Ishikawa (cell line): ENCODE results near the gene CACNG4.

Experiments
- CEBPB ChIP-seq: IDR thresholded peaks from 2 replicates; pipeline ENCODE4 v1.6.1; 2012
- CREB1 ChIP-seq: IDR thresholded peaks from 2 replicates; pipeline ENCODE4 v1.6.1; 2012; ENCODE audit warnings: low read depth
- EGR1 ChIP-seq: IDR thresholded peaks from 2 replicates; pipeline ENCODE4 v1.6.1; 2012
- EP300 ChIP-seq: IDR thresholded peaks from 2 replicates; pipeline ENCODE4 v1.6.1; 2012; ENCODE audit warnings: borderline replicate concordance
- FOXM1 ChIP-seq: IDR thresholded peaks from 2 replicates; pipeline ENCODE4 v1.6.1; 2012; ENCODE audit warnings: low read depth, borderline replicate concordance
- NFIC ChIP-seq: IDR thresholded peaks from 2 replicates; pipeline ENCODE4 v1.6.1; 2012
- RAD21 ChIP-seq: IDR thresholded peaks from 2 replicates; pipeline ENCODE4 v1.6.1; 2012; ENCODE audit warnings: low read depth
- TAF1 ChIP-seq: IDR thresholded peaks from 2 replicates; pipeline ENCODE4 v1.6.1; 2012; ENCODE audit warnings: low read depth, mild to moderate bottlenecking
- TCF12 ChIP-seq: IDR thresholded peaks from 2 replicates; pipeline ENCODE4 v1.6.1; 2012; ENCODE audit warnings: low read depth
- TEAD4 ChIP-seq: IDR thresholded peaks from 2 replicates; pipeline ENCODE4 v1.6.1; 2012
- YY1 ChIP-seq: IDR thresholded peaks from 2 replicates; pipeline ENCODE4 v1.6.1; 2012; ENCODE audit warnings: low read depth
- ZBTB7A ChIP-seq: IDR thresholded peaks from 2 replicates; pipeline ENCODE4 v1.6.1; 2012; ENCODE audit warnings: low read depth
- TF ChIP-seq, protein P1 (sequence below): IDR thresholded peaks from 2 replicates; pipeline ENCODE4 v1.6.1; 2012
- TF ChIP-seq, protein P2 (sequence below): IDR thresholded peaks from 2 replicates; pipeline ENCODE4 v1.6.1; 2012; ENCODE audit warnings: low read depth, mild to moderate bottlenecking
- TF ChIP-seq, protein P3 (sequence below): IDR thresholded peaks from 2 replicates; pipeline ENCODE4 v1.6.1; 2012

The CACNG4 gene

DNA sequence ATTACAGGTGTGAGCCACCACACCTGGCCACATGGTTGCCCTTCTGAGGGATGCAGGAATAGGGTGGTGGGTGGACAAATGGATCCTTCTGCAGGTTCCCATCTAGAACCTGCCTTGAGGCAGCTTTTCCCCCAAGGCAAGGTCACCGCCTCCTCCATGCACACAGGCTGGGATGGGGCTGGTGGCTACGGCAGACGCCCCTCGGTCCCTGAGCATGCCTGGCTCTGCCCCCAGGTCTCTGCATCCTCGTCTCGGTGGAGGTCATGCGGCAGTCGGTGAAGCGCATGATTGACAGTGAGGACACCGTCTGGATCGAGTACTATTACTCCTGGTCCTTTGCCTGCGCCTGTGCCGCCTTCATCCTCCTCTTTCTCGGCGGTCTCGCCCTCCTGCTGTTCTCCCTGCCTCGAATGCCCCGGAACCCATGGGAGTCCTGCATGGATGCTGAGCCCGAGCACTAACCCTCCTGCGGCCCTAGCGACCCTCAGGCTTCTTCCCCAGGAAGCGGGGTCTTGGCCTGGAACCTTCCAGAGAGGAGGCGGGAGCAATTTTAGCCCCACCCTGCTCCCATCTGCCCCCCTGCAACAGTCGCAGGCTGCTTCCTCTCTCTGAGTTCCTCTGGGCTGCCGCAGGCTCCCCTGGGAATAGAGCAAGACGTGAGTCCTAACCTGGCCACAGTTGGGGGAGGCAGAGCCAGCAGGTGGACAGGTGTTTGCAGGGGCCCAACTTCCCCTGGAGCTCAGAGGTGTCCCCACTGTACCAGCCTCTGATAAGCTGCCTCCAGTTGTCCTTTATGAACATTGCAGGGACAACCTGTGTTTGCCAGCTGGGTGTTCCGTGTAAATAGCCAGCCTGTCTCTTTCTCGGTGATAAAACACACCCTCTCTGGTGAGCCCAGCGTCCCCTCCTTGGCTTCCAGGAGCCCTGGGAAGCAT is 91.6 kb downstream of the CACNG4 start:
- TF ChIP-seq NFIC = no peak
- no peak for TF ChIP-seq FOXM1
- no peak for TF ChIP-seq YY1
- TF ChIP-seq, protein P1, sequence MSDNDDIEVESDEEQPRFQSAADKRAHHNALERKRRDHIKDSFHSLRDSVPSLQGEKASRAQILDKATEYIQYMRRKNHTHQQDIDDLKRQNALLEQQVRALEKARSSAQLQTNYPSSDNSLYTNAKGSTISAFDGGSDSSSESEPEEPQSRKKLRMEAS = no peak
- no peak for TF ChIP-seq CEBPB
- TF ChIP-seq TEAD4 = no peak
- no peak for TF ChIP-seq RAD21
- TF ChIP-seq ZBTB7A = no peak
- no peak for TF ChIP-seq CREB1
- TF ChIP-seq TAF1 = no peak
- TF ChIP-seq EGR1 = no peak
- TF ChIP-seq, protein P2, sequence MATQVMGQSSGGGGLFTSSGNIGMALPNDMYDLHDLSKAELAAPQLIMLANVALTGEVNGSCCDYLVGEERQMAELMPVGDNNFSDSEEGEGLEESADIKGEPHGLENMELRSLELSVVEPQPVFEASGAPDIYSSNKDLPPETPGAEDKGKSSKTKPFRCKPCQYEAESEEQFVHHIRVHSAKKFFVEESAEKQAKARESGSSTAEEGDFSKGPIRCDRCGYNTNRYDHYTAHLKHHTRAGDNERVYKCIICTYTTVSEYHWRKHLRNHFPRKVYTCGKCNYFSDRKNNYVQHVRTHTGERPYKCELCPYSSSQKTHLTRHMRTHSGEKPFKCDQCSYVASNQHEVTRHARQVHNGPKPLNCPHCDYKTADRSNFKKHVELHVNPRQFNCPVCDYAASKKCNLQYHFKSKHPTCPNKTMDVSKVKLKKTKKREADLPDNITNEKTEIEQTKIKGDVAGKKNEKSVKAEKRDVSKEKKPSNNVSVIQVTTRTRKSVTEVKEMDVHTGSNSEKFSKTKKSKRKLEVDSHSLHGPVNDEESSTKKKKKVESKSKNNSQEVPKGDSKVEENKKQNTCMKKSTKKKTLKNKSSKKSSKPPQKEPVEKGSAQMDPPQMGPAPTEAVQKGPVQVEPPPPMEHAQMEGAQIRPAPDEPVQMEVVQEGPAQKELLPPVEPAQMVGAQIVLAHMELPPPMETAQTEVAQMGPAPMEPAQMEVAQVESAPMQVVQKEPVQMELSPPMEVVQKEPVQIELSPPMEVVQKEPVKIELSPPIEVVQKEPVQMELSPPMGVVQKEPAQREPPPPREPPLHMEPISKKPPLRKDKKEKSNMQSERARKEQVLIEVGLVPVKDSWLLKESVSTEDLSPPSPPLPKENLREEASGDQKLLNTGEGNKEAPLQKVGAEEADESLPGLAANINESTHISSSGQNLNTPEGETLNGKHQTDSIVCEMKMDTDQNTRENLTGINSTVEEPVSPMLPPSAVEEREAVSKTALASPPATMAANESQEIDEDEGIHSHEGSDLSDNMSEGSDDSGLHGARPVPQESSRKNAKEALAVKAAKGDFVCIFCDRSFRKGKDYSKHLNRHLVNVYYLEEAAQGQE = no peak
- TF ChIP-seq TCF12 = no peak
- TF ChIP-seq, protein P3, sequence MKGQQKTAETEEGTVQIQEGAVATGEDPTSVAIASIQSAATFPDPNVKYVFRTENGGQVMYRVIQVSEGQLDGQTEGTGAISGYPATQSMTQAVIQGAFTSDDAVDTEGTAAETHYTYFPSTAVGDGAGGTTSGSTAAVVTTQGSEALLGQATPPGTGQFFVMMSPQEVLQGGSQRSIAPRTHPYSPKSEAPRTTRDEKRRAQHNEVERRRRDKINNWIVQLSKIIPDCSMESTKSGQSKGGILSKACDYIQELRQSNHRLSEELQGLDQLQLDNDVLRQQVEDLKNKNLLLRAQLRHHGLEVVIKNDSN = no peak
- no peak for TF ChIP-seq EP300

DNA sequence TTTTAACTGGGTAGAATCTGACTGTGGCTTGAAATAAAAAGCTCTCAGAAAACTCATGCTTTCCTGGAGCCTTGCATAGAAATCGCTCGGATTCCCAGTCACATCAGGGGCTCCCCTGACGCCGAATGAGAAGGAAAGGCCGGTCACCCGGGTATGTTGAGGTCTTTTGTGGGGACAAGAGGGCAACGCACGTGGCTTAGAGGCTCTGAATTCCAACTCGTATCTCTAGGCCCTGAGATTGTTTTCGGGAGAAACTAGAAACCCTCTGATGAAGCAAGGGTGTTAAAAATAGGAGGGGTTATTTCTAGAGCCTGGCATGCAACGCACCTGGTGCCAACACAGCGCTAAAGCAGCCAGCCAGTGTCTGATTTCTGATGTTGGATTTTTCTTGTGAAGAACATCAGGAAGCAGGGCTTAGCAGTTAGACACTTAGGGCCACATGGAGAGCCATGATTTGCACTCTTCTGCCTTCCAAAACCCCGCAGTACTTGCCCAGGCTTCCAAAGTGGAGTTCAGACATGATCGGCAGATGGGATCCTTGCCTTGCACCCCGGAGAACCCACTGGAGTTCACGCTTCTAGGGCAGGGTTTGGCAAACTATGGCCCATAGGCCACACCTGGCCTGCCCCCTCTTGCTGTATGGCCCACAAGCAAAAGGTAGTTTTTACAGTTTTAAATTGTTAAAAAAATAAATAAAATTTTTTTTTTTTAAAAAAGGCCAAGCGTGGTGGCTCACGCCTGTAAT is 92.4 kb downstream of the CACNG4 start:
- TF ChIP-seq YY1 (no peak), NFIC (no peak)

DNA sequence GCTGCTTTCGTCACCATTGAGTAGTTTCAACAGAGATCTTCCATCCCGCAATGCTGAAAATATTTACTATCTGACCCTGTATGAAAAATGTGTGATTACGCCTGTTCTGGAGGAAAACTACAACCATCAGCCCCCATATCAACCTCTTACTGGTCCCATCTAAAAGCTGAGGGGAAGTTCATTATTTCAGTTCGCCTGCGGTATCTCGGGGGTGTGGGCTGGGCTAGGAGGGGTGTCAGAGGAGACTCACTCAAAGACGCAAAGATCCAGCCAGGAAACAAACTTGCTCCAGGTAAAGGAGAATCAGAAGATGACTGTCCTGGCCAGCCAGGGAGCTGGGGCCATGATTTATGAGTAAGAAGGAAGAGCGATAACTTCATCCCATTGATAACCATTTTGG is 93.5 kb downstream of the CACNG4 start:
- TF ChIP-seq NFIC = no peak
- TF ChIP-seq, protein P3 = no peak
- no peak for TF ChIP-seq TEAD4
- no peak for TF ChIP-seq EGR1
- no peak for TF ChIP-seq YY1
- no peak for TF ChIP-seq CEBPB
- TF ChIP-seq, protein P1 = no peak
- TF ChIP-seq, protein P2 = no peak
- no peak for TF ChIP-seq RAD21
- TF ChIP-seq TCF12 = no peak
- TF ChIP-seq ZBTB7A = no peak
- no peak for TF ChIP-seq EP300

DNA sequence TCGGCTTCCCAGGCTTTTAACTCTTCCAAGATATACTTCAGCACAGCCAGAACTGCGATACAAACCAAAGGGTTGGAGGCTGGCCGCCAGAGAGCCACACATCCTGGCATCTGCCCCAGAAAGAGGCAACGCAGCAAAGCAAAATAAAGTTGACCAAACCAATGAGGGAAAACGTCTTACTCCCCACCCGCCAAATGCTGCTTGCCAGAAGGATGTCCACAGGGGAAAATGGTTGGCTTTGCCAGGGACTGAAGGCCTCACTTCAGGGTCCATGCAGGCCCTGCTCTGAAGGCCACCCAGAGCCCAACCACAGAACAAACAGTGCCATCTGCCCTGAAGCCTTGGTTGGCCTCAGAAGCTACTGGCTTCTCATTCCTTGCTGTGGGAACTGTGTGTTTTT is 94.9 kb downstream of the CACNG4 start:
- TF ChIP-seq TAF1 (no peak), TCF12 (no peak), ZBTB7A (no peak), FOXM1 (no peak), CREB1 (no peak), RAD21 (no peak), NFIC (no peak), EP300 (no peak), CEBPB (no peak), TEAD4 (no peak), YY1 (no peak), EGR1 (no peak)
- TF ChIP-seq, protein P3 = no peak
- TF ChIP-seq, protein P2 = no peak
- TF ChIP-seq, protein P1 = no peak
